PC-3 (cell line): ENCODE measurements around the gene UBE2D2.

Experiments
- EZH2 ChIP-seq: fragments of 300-600 bp; sonication (generic); IDR thresholded peaks from one replicate; pipeline ENCODE4 v1.6.1; 2017; ENCODE audit warnings: antibody characterized with exemption, mild to moderate bottlenecking, low read length; ENCODE audit not compliant: unreplicated experiment
- TF ChIP-seq, protein P1 (sequence below): fragments of 300-600 bp; sonication (generic); conservative IDR thresholded peaks from 2 replicates; pipeline ENCODE4 v1.5.1; 2017; ENCODE audit warnings: antibody characterized with exemption, low read depth, mild to moderate bottlenecking, low read length

GRCh38 chr5:139650689-139651042 lies 89.5 kb downstream of the UBE2D2 start:
- TF ChIP-seq, protein P1, sequence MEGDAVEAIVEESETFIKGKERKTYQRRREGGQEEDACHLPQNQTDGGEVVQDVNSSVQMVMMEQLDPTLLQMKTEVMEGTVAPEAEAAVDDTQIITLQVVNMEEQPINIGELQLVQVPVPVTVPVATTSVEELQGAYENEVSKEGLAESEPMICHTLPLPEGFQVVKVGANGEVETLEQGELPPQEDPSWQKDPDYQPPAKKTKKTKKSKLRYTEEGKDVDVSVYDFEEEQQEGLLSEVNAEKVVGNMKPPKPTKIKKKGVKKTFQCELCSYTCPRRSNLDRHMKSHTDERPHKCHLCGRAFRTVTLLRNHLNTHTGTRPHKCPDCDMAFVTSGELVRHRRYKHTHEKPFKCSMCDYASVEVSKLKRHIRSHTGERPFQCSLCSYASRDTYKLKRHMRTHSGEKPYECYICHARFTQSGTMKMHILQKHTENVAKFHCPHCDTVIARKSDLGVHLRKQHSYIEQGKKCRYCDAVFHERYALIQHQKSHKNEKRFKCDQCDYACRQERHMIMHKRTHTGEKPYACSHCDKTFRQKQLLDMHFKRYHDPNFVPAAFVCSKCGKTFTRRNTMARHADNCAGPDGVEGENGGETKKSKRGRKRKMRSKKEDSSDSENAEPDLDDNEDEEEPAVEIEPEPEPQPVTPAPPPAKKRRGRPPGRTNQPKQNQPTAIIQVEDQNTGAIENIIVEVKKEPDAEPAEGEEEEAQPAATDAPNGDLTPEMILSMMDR, result no peak; the same call in 1 of the 2 replicates
- TF ChIP-seq EZH2, result no peak
